HepG2 (cell line): ENCODE results near the gene TNFRSF25. TPM values are rescaled to one million over a fixed set of nuclear protein-coding genes. Genes with fewer than 3 reads are reported as not detected.
A peak's percentile ranks its signal among the peaks of the same experiment; 100 is the strongest.

Experiments
- ARNT ChIP-seq: fragments of 450-650 bp; IDR thresholded peaks from 2 replicates; pipeline ENCODE4 v1.6.1; 2017
- CBX2 ChIP-seq, 2 experiments: fragments of 200-600 bp in 1 of 2; sonication (generic); formaldehyde crosslinking in 1 of 2; IDR thresholded peaks; 2 replicates each; pipeline versions ENCODE4 v1.7.0 to v1.8.1; 2018 to 2022; ENCODE audit warnings: low read depth in 2 of 2, low read length in 1 of 2, mild to moderate bottlenecking in 1 of 2, missing genetic modification reagents in 1 of 2
- HNRNPUL1 ChIP-seq: fragments of 200-400 bp; formaldehyde crosslinking; IDR thresholded peaks from 2 replicates; pipeline ENCODE4 v1.6.1; 2017; ENCODE audit warnings: low read depth, mild to moderate bottlenecking, low read length, moderate library complexity
- RAD51 ChIP-seq: fragments of 450-650 bp; IDR thresholded peaks from 2 replicates; pipeline ENCODE4 v1.6.1; 2016; ENCODE audit warnings: borderline replicate concordance
- RBFOX2 ChIP-seq: fragments of 200-400 bp; formaldehyde crosslinking; IDR thresholded peaks from 2 replicates; pipeline ENCODE4 v1.6.1; 2017; ENCODE audit warnings: low read depth, mild to moderate bottlenecking, low read length
- RBM39 ChIP-seq: fragments of 200-400 bp; formaldehyde crosslinking; IDR thresholded peaks from one replicate; pipeline ENCODE4 v1.6.1; 2018; ENCODE audit warnings: antibody characterized with exemption, mild to moderate bottlenecking, low read depth, low read length; ENCODE audit not compliant: poor library complexity, severe bottlenecking
- STAT5B ChIP-seq: sonication (generic); formaldehyde crosslinking; IDR thresholded peaks from 2 replicates; pipeline ENCODE4 v1.4.0; 2020; ENCODE audit warnings: missing genetic modification reagents
- ZBTB38 ChIP-seq: sonication (generic); formaldehyde crosslinking; IDR thresholded peaks from 2 replicates; pipeline ENCODE4 v1.5.1; 2020; ENCODE audit warnings: mild to moderate bottlenecking, missing genetic modification reagents
- ZNF558 ChIP-seq: sonication (generic); formaldehyde crosslinking; IDR thresholded peaks from 2 replicates; pipeline ENCODE4 v1.9.0; 2022; ENCODE audit warnings: mild to moderate bottlenecking, missing genetic modification reagents, borderline replicate concordance
- ZSCAN29 ChIP-seq: sonication (generic); formaldehyde crosslinking; conservative IDR thresholded peaks from 2 replicates; pipeline ENCODE4 v1.4.0; 2020; ENCODE audit warnings: mild to moderate bottlenecking, missing genetic modification reagents
- polyA plus RNA-seq, 8 experiments: library from polyadenylated mRNA; depleted of rRNA in 3 of 8; stranded (reverse) in 7 of 8; unstranded in 1 of 8; fragments of >200 nt; fragmentation: Illumina TruSeq in 4 of 8; extraction: Trizol in 4 of 8; gene quantifications; 2 replicates each; pipeline versions ENCODE4 v1.2.1 to v1.2.3, GENCODE V29; 2011 to 2016; ENCODE audit warnings: low read depth in 4 of 8, missing spikeins in 1 of 8, mixed read lengths in 1 of 8; ENCODE audit not compliant: insufficient read depth in 1 of 8
- total RNA-seq, 5 experiments: library from RNA; depleted of rRNA; stranded (reverse); fragments of >200 nt; fragmentation: Illumina TruSeq; extraction: Trizol; gene quantifications; 2 replicates each; pipeline ENCODE4 v1.2.3, GENCODE V29; 2016; ENCODE audit warnings: low read depth in 1 of 5
- TF ChIP-seq, protein P1 (sequence below): sonication (generic); formaldehyde crosslinking; conservative IDR thresholded peaks from 2 replicates; pipeline ENCODE4 v1.4.0; 2020; ENCODE audit warnings: missing genetic modification reagents
- TF ChIP-seq, protein P2 (sequence below): sonication (generic); formaldehyde crosslinking; IDR thresholded peaks from 2 replicates; pipeline ENCODE4 v1.4.0; 2020; ENCODE audit warnings: missing genetic modification reagents

The TNFRSF25 gene
- total and polyA plus RNA-seq, 2 of the 13 experiments (the other 11 are each of a cell fraction or from before 2014, with no cell fraction given): 1.4 to 1.5 TPM

DNA sequence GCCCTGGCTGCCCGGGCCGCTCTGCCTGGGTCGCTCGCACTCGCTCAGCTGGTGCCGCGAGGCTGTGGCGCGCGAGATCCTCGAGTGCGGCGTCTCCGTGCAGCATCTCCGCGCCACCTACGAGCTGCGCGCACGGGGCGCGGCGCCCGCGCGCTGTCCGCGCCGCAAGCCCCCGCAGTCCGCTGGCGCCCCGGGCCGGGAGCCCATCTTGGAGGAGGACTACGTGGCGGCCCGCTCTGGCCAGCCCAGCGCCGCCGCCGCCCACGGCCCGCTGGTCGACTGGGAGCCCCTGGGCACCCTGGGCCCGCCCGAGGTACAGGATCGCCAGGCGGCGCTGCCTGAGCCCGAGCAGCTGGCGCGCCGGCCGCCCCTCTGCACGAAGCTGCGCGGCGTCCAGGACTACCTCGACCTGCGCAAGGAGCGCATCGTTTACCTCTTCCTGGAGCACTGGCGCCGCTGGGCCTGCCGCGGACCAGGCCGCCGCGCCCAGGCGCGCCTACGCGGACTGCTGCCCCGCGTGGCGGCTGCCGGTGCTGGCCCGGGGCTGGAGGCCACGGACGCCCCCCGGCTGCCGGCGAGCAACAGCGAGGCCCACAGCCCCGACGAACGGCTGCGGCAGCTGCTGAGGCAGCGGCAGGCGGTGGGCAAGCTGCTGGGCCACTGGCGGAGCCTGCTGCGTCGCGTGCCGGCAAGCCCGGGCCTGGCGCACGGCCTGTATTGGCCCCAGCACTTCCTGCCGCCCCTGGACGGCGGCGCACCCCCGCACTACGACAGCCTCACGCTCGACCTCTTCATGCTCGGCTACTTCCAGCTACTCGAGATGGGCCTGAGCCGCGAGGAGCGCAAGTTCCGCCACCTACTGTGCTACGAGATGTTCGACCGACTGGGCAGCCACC lies 10.9 kb downstream of the TNFRSF25 start (continued):
- TF ChIP-seq ZBTB38 (CRISPR knock-in tag) (peak; percentile 82), RAD51 (no peak), RBM39 (no peak), RBFOX2 (peak; percentile 76), HNRNPUL1 (no peak), STAT5B (CRISPR knock-in tag) (no peak), CBX2 (IDR thresholded peaks at IDR 0.05; ENCODE audit: low read depth, low read length) (no peak), CBX2 (CRISPR knock-in tag; IDR thresholded peaks at IDR 0.05; ENCODE audit: low read depth) (no peak), ZNF558 (no peak), ZSCAN29 (CRISPR knock-in tag) (no peak), ARNT (no peak)
- TF ChIP-seq, protein P1, sequence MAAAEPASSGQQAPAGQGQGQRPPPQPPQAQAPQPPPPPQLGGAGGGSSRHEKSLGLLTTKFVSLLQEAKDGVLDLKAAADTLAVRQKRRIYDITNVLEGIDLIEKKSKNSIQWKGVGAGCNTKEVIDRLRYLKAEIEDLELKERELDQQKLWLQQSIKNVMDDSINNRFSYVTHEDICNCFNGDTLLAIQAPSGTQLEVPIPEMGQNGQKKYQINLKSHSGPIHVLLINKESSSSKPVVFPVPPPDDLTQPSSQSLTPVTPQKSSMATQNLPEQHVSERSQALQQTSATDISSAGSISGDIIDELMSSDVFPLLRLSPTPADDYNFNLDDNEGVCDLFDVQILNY: no peak
- TF ChIP-seq, protein P2, sequence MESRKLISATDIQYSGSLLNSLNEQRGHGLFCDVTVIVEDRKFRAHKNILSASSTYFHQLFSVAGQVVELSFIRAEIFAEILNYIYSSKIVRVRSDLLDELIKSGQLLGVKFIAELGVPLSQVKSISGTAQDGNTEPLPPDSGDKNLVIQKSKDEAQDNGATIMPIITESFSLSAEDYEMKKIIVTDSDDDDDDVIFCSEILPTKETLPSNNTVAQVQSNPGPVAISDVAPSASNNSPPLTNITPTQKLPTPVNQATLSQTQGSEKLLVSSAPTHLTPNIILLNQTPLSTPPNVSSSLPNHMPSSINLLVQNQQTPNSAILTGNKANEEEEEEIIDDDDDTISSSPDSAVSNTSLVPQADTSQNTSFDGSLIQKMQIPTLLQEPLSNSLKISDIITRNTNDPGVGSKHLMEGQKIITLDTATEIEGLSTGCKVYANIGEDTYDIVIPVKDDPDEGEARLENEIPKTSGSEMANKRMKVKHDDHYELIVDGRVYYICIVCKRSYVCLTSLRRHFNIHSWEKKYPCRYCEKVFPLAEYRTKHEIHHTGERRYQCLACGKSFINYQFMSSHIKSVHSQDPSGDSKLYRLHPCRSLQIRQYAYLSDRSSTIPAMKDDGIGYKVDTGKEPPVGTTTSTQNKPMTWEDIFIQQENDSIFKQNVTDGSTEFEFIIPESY (CRISPR knock-in tag): peak; percentile 67
